ENCODE results near the gene UNC5A. TPM values are rescaled to one million over a fixed set of nuclear protein-coding genes. Genes with fewer than 3 reads are reported as not detected.

The UNC5A gene
- total and polyA plus RNA-seq, 12 donors = 0.01 to 0.35 (median 0.08) TPM; not detected in 7

DNA sequence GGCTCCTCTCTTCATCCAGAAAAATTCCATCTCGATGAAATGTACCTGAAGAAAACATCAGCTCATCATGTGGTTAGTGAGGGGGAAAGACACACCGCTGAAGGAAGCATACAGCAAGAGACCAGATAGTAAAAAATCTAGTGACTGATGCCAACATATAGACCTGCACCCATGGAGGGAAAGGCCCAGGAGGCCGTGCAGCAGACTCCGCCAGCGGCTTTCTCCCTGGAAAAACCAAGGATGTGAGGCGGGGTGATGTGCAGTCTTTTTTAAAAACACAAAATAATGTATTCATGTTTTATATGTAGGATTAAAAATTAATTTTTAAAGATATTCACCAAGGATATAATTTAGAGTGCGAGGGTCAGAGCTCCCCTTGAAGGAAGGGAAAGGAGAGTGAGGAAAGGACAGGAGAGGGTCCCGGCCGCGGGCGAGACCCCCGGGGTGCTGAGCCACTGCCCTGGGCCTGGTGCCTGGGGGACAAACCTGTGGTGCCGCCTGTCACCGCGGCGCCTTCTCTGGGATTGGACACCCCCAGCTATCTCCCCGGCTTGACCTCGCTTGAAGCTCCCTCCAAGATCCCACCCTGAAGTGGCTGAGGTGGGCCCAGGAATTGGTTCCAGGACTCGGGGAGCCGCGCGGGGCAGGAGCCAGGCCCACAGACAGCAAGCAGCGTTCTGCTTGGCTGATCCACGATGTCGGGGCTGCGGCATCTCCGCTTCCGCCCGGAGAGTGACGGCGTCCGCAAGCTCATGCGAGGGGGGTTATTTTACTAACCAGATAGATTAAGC lies 12.1 kb upstream of the UNC5A start:
- TF ChIP-seq, protein P1, sequence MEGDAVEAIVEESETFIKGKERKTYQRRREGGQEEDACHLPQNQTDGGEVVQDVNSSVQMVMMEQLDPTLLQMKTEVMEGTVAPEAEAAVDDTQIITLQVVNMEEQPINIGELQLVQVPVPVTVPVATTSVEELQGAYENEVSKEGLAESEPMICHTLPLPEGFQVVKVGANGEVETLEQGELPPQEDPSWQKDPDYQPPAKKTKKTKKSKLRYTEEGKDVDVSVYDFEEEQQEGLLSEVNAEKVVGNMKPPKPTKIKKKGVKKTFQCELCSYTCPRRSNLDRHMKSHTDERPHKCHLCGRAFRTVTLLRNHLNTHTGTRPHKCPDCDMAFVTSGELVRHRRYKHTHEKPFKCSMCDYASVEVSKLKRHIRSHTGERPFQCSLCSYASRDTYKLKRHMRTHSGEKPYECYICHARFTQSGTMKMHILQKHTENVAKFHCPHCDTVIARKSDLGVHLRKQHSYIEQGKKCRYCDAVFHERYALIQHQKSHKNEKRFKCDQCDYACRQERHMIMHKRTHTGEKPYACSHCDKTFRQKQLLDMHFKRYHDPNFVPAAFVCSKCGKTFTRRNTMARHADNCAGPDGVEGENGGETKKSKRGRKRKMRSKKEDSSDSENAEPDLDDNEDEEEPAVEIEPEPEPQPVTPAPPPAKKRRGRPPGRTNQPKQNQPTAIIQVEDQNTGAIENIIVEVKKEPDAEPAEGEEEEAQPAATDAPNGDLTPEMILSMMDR (IDR thresholded peaks at IDR 0.05) = no peak
- H3K27me3 ChIP-seq = peaks cover 0 to 77% (median 66%) of the 10 kb centered on the region in 7 donors
- 84 to 88% methylated on average over 33 of the region's 33 CpGs for WGBS, 2 donors
- no peak overlapping the region for H3K27ac ChIP-seq
- ATAC-seq (no peak), DNase-seq (no peak)
- intact Hi-C loops (cut with DNase I) = no loop called here
- no peak overlapping the region for H3K4me3 ChIP-seq
- H3K9me3 ChIP-seq = no peaks in the 10 kb centered on the region
- H3K36me3 ChIP-seq = no peaks in the 10 kb centered on the region
- no peaks in the 10 kb centered on the region for H3K4me1 ChIP-seq

DNA sequence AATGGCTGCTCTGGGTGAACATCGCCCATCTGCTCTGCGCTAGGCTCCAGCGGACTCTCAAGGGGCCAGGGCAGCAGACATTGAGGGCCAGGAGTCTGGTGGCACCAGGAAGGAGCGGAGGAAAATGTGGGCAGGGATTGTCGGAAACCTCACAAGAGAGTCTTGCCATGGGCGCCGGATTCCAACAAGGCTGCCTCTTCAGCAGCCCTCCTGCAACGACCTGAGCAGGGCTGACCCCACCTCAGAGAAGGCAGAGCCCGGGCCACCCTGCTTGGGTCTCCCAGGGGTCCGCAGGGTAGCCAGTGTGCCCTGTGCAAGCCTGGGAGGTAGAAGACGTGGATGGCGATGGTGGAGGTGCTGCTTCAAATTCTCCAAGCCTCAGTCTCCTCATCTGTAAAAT lies 11.4 kb upstream of the UNC5A start:
- Histone ChIP-seq H3K27ac (no peak overlapping the region), H3K27me3 (peaks cover 0 to 74% (median 61%) of the 10 kb centered on the region in 7 donors), H3K4me3 (no peak overlapping the region), H3K4me1 (no peaks in the 10 kb centered on the region), H3K36me3 (no peaks in the 10 kb centered on the region), H3K9me3 (no peaks in the 10 kb centered on the region)
- intact Hi-C loops (cut with DNase I) = no loop called here
- 80 to 88% methylated on average over 12 of the region's 12 CpGs for WGBS, 2 donors
- DNase-seq (no peak), ATAC-seq (no peak)
- TF ChIP-seq, protein P1 (IDR thresholded peaks at IDR 0.05) = no peak

DNA sequence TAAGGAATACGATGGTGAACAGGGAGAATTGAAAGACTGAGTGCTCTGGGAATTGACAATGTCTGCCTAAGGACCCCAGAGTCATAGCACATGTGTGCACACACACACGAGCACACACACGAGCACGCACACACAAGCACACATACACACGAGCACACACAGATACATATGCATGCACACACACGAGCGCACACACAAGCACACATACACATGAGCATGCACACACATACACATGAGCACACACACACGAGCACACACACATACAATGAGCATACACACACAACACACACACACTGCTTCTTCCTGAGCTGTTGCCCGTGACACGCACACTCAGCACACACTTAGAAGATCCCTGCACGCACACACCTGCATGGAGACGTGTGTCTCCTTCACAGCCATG lies 10.9 kb upstream of the UNC5A start:
- H3K4me1 ChIP-seq = no peaks in the 10 kb centered on the region
- TF ChIP-seq, protein P1 (IDR thresholded peaks at IDR 0.05) = no peak
- H3K4me3 ChIP-seq = no peak overlapping the region
- H3K9me3 ChIP-seq = no peaks in the 10 kb centered on the region
- no peak for ATAC-seq
- H3K27ac ChIP-seq = no peak overlapping the region
- H3K27me3 ChIP-seq = peaks cover 0 to 74% (median 61%) of the 10 kb centered on the region in 7 donors
- WGBS, 2 donors = 88% methylated on average over 12 of the region's 12 CpGs
- no peaks in the 10 kb centered on the region for H3K36me3 ChIP-seq
- no peak for DNase-seq
- intact Hi-C loops (cut with DNase I) = no loop called here

DNA sequence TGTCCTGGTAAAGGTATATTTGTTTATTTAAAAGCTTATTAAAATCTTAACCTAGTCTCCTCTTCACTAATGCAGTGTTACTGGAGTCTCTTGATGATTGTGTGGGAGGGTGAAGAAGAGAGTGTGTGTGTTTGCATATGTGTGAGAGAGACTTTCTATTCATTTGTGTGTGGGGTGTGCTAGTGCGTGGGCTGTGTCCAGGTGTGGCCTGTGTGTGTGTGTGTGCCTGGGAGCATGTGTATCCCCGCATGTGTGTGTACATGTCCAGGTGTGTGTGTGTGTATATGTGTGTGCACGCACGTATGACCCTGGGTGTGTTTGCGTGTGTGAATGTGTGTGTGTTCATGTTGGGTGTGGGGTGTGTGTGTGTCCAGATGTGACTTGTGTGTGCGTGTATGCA lies 10.3 kb upstream of the UNC5A start:
- no peak for DNase-seq
- TF ChIP-seq, protein P1 (IDR thresholded peaks at IDR 0.05) = no peak
- Histone ChIP-seq H3K27me3 (peaks cover 0 to 74% (median 61%) of the 10 kb centered on the region in 7 donors), H3K4me1 (no peaks in the 10 kb centered on the region), H3K4me3 (no peak overlapping the region), H3K36me3 (no peaks in the 10 kb centered on the region), H3K9me3 (no peaks in the 10 kb centered on the region), H3K27ac (no peak overlapping the region)
- ATAC-seq = no peak
- intact Hi-C loops (cut with DNase I) = no loop called here
- 94 to 98% methylated on average over 6 of the region's 6 CpGs for WGBS, 2 donors
